ENCODE data around the gene MCRS1.
"Not testable (repeated sequence)": the region's sequence is repeated elsewhere in the genome, so short reads cannot be mapped to it uniquely, and the experiment has no call there.

Gene MCRS1

DNA sequence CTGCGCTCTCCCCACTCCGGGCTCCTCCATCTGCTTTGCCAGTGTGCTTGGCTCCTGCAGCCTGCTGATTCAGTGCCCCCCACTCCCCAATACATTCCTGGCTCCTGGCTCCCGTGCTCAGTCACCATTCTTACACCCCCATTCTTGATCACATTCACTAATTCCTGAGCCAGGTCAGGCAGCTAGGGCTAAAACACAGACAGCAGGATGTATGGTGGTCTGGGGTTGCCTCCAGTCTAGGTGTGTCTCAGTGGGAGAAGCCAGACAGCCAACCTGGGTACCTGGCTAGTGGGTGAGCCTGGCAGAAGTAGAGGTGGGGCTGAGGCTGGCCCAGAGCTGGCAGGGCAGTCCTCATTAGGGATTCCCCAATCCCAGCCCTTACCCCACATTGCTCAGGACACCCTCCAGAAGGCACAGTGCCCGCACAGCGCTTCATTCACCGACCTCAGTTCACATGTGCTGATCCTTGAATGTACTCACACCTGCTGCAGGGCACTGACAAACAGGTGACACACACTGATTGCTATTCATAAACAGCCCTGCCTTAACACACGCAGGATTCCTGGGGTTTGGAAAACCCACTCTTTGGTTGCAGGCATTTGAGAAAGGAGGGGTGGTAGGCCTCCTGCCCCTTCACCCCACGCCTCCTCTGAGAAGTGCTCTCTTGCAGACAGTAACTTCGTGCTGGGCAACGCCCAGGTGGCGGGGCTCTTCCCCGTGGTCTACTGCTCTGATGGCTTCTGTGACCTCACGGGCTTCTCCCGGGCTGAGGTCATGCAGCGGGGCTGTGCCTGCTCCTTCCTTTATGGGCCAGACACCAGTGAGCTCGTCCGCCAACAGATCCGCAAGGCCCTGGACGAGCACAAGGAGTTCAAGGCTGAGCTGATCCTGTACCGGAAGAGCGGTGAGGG lies 27.5 kb downstream of the MCRS1 start:
- no peak for DNase-seq

DNA sequence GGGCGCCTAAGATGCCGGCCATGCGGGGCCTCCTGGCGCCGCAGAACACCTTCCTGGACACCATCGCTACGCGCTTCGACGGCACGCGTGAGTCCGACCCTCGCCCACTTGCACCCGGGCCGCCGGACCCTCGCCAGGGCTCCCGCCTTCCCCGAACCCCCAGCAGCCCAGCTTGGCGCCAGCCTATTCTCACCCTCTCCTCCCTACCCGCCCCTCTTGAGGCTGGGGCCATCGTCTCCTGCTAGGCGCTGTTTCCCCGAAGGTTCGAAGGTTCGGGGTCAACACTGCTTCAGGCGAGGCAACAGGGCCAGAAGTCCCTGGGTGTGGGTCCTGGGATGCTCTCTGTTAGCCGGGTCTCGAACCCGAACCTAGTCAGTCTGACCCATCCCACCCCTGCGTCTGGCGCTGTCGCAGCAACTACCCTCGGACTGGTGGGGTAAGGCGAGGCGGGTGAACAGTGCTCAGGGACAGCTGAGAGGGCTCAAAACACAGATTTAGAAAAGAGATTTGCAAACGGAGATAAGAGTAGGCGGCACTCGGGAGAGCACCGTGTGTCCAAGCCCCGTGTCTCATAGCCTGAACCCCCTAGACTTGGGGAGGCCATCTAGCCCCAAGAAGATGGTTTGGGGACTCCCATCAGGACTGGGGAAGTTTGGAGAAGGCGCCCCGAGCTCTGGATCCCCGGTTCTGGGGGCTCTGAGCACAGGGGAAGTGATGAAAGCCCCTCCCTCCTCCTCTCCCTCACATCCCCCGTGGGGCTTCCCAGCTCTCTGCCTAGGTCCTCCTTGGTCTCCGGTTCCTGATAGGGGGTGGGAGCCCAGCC lies 28.3 kb downstream of the MCRS1 start:
- no peak for DNase-seq

GRCh38 chr12:49538510-49539403 lies 29.2 kb downstream of the MCRS1 start, which contains the start of gene KCNH3:
KCNH3 (plus strand) TSS chr12:49539030; CDS start chr12:49539417, 387 bp downstream.
- peak; percentile 34 to 38 for DNase-seq

DNA sequence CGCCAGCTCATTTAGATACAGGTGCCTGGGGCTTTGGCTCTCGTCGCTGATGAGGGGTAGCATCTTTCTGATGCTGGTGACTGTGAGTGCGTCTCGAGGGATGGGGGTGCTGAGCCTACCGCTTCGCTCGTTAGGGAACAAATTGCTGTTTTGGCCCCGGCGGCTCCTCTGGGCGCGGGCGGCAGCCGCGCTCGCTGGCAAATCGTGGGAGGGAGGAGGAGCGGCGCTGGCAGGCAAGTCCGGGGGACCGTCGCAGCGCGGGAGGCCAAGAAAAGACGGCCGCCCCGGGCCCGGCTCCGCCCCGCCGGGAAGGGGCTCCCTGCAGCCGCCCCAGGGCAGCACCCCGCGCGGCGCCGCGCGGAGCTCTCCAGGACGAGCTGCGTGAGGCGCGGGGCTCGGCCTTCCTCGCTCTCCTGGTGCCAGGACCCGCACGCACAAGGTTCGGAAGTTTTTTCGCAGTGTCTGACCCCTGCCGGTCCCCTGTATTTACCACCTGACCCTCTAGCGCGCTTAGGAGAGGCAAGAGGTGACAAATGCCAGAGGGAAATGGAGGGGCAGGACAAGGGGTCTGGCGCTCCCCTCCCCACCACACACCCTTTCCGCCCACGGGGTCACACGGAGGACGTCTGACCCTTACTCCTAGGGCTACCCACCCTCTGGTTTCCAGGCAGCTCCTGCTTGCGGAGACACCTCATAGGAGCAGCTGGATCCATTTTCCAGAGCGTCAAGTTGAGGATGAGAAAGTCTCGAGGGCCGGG lies 30.0 kb downstream of the MCRS1 start:
- DNase-seq: peak in 1 of 2 experiments; percentile 16

GRCh38 chr12:49537231-49537751 lies 30.7 kb downstream of the MCRS1 start:
- DNase-seq: no peak

- DNase-seq: no peak
Measured at GRCh38 chr12:49536526-49537071, 31.3 kb downstream of the MCRS1 start.

- no peak for DNase-seq
Measured at GRCh38 chr12:49535921-49536525, 31.9 kb downstream of the MCRS1 start.

DNA sequence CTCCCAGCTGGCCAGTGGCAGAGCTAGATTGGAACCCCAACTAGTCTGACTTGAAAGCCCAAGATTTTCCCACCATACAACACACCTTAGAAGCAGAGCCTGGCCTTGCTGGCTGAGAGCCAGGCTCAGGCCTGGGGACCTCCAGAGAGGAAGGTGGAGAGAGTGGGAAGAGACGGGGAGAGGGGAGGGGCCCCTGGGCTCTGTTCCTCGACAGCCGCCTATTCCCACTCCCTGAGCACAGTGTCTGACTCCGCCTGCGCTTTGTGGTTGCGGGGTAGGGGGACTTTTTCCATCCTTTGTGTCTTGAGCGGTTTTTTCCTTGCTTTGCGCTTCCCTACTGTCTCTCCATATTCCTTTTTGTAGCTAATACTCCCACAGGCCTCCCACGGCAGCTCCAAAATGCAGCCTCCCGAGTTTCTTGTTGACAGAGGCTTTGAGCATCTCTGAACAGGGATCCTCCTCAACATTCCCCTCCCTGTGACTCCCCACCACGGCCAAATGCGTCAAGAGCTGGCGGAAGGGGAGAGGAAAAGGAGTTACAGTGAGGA lies 33.1 kb downstream of the MCRS1 start:
- no peak for DNase-seq

DNA sequence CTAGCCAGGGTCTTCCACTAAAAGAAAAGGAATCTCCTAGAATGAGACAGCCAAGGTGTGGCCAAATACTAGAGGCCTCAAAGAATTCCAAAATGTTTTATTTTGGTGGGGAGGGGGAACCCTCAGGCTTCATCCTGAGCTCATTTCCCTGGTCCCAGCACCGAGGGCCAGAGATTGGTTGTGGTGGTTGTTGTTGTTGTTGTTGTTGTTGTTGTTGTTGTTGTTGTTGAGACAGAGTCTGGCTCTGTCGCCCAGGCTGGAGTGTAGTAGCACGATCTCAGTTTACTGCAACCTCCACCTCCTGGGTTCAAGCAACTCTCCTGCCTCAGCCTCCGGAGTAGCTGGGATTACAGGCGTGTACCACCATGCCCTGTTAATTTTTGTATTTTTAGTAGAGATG lies 33.8 kb downstream of the MCRS1 start:
- DNase-seq: not testable (repeated sequence)

- no peak for DNase-seq
Measured at GRCh38 chr12:49533331-49533730, 34.6 kb downstream of the MCRS1 start.

GRCh38 chr12:49531745-49532144 lies 36.2 kb downstream of the MCRS1 start:
- DNase-seq: no peak

GRCh38 chr12:49529414-49529813 lies 38.5 kb downstream of the MCRS1 start:
- DNase-seq: peak; percentile 49 to 62

DNA sequence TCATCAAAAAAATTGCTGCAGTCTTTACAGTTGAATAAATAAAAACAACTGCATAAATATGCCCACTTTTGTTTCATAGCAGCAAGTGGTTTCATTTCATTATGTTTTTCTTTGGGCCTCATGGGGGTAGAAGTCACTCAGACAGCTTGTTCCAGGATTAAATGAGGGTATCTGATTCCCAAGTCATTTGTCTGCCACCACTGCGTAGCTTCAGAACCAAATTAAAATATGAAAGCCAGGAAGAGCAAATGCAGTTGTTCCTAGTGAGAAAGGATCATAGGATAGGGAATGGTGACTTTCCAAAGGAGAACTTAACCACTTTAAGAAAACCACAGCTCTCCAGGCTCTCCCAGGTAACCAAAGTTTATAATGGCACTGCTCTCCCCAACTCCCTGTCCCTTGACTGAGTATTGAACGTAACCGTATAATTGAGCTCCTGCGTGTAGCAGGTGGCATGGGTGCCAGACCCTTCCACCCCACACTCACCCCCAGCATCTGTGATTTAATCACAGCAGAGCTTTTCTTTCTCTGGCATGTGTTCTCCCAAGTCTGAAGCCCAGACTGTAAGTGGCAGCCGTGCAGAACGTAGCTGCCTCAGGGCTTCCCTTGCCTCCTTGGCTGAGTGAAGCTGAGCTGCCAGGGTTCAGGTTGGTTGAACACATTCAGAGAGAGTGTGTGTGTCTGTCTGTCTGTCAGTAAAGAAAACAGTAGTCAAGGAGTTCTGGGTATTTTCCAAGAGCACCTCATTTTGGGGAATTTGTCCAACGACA lies 40.4 kb downstream of the MCRS1 start:
- no peak for DNase-seq

DNA sequence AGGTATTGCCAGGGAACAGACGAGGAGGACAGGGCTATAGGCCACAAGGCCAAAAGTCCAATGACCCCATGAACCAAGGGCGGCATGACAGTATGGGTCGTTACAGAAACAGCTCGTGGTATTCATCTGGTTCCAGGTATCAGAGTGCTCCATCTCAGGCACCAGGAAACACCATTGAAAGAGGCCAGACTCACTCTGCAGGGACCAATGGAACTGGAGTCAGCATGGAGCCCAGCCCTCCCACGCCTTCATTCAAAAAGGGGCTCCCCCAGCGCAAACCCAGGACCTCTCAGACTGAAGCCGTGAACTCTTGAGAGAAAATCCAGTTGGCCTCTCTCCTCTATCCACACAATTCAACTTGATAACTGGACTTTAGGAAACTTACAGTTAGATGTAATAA lies 42.0 kb downstream of the MCRS1 start:
- no peak for DNase-seq

DNA sequence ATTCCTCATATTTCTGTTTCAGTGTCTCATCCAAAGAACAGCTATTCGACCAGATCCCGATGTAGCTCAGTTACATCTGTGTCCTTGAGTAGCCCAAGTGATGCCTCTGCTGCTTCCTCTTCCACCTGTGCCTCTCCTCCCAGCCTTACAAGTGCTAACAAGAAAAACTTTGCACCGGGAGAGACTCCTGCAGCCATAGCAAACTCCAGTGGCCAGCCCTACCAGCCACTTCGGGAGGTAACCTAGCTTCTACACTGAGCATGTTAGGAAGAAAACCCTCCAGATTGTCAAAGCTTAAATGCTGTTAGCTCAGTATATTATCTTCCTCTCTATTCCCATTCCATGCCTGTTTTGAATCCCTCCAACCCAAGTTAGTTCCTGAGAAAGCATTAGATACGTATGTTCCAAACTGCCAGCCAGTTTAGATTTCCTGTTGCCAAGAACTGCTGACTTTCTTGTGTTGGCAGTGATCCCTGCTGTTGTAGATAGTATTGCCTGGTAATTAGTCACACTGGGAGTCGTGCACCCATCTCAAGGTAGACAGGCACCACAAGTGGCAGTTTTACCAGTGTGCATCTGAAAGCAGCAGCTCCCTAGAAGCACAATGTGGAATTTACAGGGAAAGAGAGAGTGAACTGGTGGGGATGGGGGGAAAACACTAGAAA lies 43.1 kb downstream of the MCRS1 start:
- no peak for DNase-seq

DNA sequence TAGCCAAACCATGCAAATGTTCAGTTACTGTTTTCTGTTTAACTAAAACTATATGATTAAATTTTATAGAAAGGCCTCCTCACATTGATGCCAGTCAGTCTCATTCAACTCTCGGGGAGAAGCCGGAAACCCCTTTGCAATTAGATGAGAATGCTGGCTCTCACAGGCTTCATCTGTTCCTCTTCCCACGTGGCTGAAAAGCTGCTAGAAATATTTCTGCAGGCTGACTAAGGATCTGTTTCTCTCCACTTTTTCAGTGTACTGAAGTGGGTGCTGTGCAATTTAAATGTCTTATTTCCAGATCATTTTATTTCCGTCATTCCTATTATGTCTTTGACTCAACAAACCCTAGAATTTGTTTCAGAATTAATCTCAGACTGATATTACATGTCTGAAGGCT lies 46.6 kb downstream of the MCRS1 start:
- no peak for DNase-seq

DNA sequence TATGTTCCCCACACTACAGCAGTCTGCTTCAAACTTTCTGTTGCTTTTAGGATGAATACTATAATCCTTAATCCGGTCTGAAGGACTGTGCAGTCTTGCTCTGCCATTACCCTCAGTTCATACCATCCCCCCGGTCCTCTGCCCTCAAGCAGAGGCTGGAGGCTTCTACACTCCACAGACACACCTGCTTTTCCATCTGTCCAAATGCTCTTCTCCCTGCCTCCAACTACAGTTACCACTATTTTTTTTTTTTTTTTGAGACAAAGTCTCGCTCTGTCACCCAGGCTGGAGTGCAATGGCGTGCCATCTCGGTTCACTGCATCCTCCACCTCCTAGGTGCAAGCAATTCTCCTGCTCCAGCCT lies 48.4 kb downstream of the MCRS1 start:
- no peak for DNase-seq

DNA sequence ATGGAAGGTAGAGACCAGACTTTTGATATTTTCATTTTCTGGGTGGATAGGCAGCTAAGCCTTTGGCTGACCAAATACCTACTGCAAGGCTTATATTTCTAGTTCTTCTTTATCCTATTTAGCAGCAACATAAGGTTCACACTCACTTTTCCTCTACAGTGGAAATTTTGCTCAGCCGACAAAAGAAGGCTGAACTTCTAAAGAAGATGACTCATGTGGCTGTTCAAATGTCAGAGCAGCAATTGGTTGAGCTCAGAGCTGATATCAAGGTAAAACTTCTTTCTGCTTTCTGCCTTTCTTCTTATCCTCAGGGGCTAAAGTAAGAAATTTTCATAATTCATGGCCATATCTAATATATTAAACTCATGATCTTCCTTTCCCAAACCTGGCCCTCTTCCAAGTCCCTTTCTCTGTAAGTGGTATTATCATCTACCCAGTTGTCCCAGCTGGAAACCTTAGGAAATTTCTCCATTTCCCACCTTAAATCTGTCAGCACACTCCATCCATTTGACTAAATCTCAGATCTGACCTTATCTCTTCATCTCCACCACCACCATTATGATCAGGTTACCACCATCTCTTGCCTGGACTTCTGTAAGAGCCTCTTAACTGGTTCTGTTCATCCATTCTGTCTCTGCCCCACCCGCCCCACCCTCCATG lies 48.9 kb downstream of the MCRS1 start:
- DNase-seq: no peak

- no peak for DNase-seq
Measured at GRCh38 chr12:49515266-49515665, 52.7 kb downstream of the MCRS1 start.
